ENCODE results near the gene LRFN3.

DNA sequence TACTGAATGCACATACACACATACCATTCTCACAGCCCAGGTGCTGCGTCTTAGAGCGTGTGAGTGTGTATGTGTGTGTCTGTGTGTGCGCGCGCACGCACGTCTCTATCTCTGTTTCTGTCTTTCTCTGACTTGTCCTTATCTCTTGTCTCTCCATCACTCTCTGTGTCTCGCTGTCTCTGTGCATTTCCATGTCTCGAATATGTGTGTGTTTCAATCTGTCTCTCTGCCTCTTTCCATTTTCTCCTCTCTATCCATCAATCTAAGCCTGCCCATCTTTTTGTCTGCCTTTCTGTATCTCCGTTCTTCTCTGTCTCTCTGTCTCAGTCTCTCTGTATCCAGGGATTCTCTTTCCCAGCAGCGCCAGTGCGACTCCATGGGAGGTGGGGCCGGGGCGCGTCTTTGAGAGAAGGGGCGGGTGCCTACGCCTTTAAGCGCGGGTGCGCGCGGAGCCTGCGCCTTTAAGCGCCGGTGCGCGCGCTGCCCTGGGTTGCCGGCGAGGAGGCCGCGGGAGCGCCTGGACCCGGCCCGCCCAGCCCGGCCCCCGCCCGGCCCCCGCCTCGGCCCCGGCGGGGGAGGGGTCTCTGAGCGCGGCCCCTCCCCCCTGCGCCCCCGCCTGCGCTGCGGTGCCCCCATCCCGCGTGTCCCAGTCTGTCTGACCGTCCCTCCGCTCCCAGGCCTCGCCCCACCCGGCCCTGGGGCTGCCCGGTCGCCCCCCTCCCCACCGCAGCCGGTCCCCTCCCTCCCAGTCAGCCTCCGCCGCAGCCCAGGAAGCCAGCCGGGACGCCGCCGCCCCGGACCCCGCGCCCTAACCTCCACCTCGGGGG is at the start of gene LRFN3:
- TF ChIP-seq POLR2A (IDR thresholded peaks at IDR 0.05; ENCODE audit: low read length) (no peak), GATA1 (IDR thresholded peaks at IDR 0.05; ENCODE audit: low read depth, low read length) (no peak)
